OCI-LY3 (cell line): Measurements from ENCODE around the gene PKIG.
A peak's percentile ranks its signal among the peaks of the same experiment; 100 is the strongest.

Experiments
- H2AFZ ChIP-seq: fragments of 200-600, 300-600 bp; shearing (Covaris generic); 2 replicates; pipeline ENCODE4 v1.6.0; 2014; ENCODE audit warnings: antibody characterized with exemption, low read depth, low read length
- H3K27ac ChIP-seq: fragments of 200-600, 300-600 bp; sonication (generic); 2 replicates; pipeline ENCODE4 v1.5.1; 2014; ENCODE audit warnings: mild to moderate bottlenecking, low read length, moderate library complexity, mixed read lengths
- H3K27me3 ChIP-seq: fragments of 200-600, 300-600 bp; sonication (generic); 2 replicates; pipeline ENCODE4 v1.6.1; 2014; ENCODE audit warnings: low read depth, low read length, mixed read lengths
- H3K36me3 ChIP-seq: fragments of 200-600, 300-600 bp; sonication (generic); replicated peaks from 2 replicates; pipeline ENCODE3; 2014; ENCODE audit warnings: low read depth, low read length, mixed read lengths
- H3K4me1 ChIP-seq: fragments of 300-600, 200-600 bp; sonication (generic); 2 replicates; pipeline ENCODE4 v1.6.1; 2014; ENCODE audit warnings: low read length, mixed read lengths
- H3K4me2 ChIP-seq: fragments of 200-600, 300-600 bp; sonication (generic); 2 replicates; pipeline ENCODE4 v1.6.1; 2014; ENCODE audit warnings: low read length, mixed read lengths
- H3K4me3 ChIP-seq: fragments of 300-600, 200-600 bp; sonication (generic); 2 replicates; pipeline ENCODE4 v1.5.1; 2014; ENCODE audit warnings: antibody characterized with exemption, mild to moderate bottlenecking, low read length, moderate library complexity
- H3K79me2 ChIP-seq: fragments of 300-600, 200-600 bp; shearing (Covaris generic); 2 replicates; pipeline ENCODE4 v1.6.1; 2014; ENCODE audit warnings: mild to moderate bottlenecking, low read length, mixed read lengths
- H3K9ac ChIP-seq: fragments of 300-600, 200-600 bp; shearing (Covaris generic); 2 replicates; pipeline ENCODE4 v1.6.0; 2014; ENCODE audit warnings: mild to moderate bottlenecking, low read length, moderate library complexity
- H3K9me3 ChIP-seq: fragments of 200-600, 300-600 bp; shearing (Covaris generic); 2 replicates; pipeline ENCODE4 v1.6.1; 2014; ENCODE audit warnings: low read length, mixed read lengths; ENCODE audit not compliant: insufficient read depth
- H4K20me1 ChIP-seq: fragments of 200-600, 300-600 bp; sonication (generic); 2 replicates; pipeline ENCODE4 v1.6.1; 2016; ENCODE audit warnings: low read length, mixed read lengths; ENCODE audit not compliant: insufficient read depth
- EZH2phosphoT487 ChIP-seq: fragments of 200-600 bp; shearing (Covaris generic); IDR thresholded peaks from 2 replicates; pipeline ENCODE4 v1.6.1; 2018; ENCODE audit warnings: antibody characterized with exemption, mixed run types, low read depth
- TF ChIP-seq, protein P1 (sequence below): fragments of 200-600, 300-600 bp; sonication (generic); IDR thresholded peaks from 2 replicates; pipeline ENCODE4 v1.5.1; 2014; ENCODE audit warnings: antibody characterized with exemption, low read length, low read depth

The PKIG gene

DNA sequence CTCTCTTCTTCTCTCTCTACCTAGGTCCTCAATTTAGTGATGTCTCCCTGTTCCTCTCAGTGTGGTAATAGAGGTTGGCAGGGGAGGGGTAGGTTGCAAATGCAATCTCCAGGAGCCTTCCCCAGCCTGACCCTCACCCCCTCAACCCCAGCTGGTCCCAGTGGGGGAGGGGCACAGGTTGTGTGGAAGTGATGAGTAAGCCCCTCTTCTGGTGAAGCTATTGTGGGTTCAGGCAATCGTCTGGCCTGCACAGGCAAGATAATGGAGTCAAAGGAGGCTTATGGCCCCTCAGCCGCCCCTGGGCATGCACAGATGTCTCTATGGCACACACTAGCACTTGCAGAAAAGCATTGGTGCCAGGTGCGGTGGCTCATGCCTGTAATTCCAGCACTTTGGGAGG lies 79.9 kb downstream of the PKIG start:
- no peak overlapping the region for H3K27ac ChIP-seq
- TF ChIP-seq, protein P1, sequence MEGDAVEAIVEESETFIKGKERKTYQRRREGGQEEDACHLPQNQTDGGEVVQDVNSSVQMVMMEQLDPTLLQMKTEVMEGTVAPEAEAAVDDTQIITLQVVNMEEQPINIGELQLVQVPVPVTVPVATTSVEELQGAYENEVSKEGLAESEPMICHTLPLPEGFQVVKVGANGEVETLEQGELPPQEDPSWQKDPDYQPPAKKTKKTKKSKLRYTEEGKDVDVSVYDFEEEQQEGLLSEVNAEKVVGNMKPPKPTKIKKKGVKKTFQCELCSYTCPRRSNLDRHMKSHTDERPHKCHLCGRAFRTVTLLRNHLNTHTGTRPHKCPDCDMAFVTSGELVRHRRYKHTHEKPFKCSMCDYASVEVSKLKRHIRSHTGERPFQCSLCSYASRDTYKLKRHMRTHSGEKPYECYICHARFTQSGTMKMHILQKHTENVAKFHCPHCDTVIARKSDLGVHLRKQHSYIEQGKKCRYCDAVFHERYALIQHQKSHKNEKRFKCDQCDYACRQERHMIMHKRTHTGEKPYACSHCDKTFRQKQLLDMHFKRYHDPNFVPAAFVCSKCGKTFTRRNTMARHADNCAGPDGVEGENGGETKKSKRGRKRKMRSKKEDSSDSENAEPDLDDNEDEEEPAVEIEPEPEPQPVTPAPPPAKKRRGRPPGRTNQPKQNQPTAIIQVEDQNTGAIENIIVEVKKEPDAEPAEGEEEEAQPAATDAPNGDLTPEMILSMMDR: no peak
- TF ChIP-seq EZH2phosphoT487: no peak
- H3K9me3 ChIP-seq: no peaks in the 10 kb centered on the region
- H3K9ac ChIP-seq: no peak overlapping the region
- no peak overlapping the region for H3K4me3 ChIP-seq
- H3K4me2 ChIP-seq: no peak overlapping the region
- peaks cover 22% of the 10 kb centered on the region for H3K4me1 ChIP-seq
- H4K20me1 ChIP-seq: no peaks in the 10 kb centered on the region
- no peaks in the 10 kb centered on the region for H3K27me3 ChIP-seq
- no peaks in the 10 kb centered on the region for H3K36me3 ChIP-seq
- no peaks in the 10 kb centered on the region for H3K79me2 ChIP-seq
- no peak overlapping the region for H2AFZ ChIP-seq

DNA sequence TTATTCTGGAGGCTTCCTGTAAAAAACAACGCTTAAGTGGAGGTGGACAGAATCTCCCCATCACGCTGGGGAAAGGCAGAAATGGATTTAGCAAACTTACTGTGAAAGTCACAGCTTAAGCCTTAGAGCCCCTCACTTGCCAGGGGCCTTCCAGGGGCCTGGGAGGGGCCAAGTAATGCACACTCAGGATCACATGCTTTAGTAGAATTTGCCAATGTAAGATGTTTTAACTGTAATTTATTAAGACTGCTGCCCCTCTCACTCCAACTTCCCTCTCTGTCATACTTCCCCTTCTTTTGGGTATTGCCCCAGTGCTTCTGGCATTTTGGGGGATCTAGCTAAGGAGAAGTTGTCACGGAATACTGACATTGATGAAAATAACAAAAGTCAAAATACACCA lies 81.8 kb downstream of the PKIG start:
- H4K20me1 ChIP-seq: no peaks in the 10 kb centered on the region
- no peak overlapping the region for H3K27ac ChIP-seq
- H3K4me3 ChIP-seq: no peak overlapping the region
- H3K9ac ChIP-seq: no peak overlapping the region; the same call in 1 of the 2 replicates
- TF ChIP-seq EZH2phosphoT487: no peak
- TF ChIP-seq, protein P1: no peak
- H3K36me3 ChIP-seq: no peaks in the 10 kb centered on the region
- no peaks in the 10 kb centered on the region for H3K79me2 ChIP-seq
- H3K4me1 ChIP-seq: peaks cover 24% of the 10 kb centered on the region
- H3K27me3 ChIP-seq: no peaks in the 10 kb centered on the region
- peak overlapping the region; percentile 41 for H3K4me2 ChIP-seq
- no peak overlapping the region for H2AFZ ChIP-seq
- no peaks in the 10 kb centered on the region for H3K9me3 ChIP-seq

DNA sequence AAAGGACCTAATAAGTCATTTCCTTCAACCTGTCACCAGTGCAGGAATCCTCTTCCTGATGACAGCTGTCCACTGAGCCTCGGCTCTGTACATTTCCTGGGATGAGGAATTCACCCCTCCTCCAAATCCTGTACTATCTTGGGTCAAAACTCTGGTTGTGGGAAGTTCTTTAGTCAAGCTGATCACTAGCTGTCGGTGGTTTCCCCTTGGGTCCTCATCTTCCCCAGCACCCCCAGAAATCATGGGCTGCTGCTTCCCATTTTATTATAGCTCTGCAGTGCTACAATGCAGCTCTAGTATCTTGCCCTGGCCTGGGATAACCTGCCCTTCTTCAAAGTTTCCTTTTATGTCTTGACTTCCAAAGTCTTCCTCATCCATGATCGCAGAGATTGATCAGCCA lies 83.7 kb downstream of the PKIG start:
- H4K20me1 ChIP-seq: no peaks in the 10 kb centered on the region
- no peak overlapping the region for H3K9ac ChIP-seq
- H3K9me3 ChIP-seq: no peaks in the 10 kb centered on the region
- peaks cover 20% of the 10 kb centered on the region for H3K4me1 ChIP-seq
- H3K36me3 ChIP-seq: no peaks in the 10 kb centered on the region
- no peak overlapping the region for H3K4me3 ChIP-seq
- no peak overlapping the region for H3K27ac ChIP-seq
- H2AFZ ChIP-seq: no peak overlapping the region
- no peak overlapping the region for H3K4me2 ChIP-seq
- TF ChIP-seq EZH2phosphoT487: no peak
- TF ChIP-seq, protein P1: no peak
- H3K27me3 ChIP-seq: no peaks in the 10 kb centered on the region
- H3K79me2 ChIP-seq: no peaks in the 10 kb centered on the region
